GM21717 (cell line): ENCODE data around the gene PPP6R1.

Source experiments
- ATAC-seq: cut with Tn5 transposase; IDR thresholded peaks from one replicate; pipeline ENCODE4 v1.9.1; 2021; ENCODE audit warnings: mild to moderate bottlenecking, moderate library complexity; ENCODE audit not compliant: unreplicated experiment

Gene PPP6R1

DNA sequence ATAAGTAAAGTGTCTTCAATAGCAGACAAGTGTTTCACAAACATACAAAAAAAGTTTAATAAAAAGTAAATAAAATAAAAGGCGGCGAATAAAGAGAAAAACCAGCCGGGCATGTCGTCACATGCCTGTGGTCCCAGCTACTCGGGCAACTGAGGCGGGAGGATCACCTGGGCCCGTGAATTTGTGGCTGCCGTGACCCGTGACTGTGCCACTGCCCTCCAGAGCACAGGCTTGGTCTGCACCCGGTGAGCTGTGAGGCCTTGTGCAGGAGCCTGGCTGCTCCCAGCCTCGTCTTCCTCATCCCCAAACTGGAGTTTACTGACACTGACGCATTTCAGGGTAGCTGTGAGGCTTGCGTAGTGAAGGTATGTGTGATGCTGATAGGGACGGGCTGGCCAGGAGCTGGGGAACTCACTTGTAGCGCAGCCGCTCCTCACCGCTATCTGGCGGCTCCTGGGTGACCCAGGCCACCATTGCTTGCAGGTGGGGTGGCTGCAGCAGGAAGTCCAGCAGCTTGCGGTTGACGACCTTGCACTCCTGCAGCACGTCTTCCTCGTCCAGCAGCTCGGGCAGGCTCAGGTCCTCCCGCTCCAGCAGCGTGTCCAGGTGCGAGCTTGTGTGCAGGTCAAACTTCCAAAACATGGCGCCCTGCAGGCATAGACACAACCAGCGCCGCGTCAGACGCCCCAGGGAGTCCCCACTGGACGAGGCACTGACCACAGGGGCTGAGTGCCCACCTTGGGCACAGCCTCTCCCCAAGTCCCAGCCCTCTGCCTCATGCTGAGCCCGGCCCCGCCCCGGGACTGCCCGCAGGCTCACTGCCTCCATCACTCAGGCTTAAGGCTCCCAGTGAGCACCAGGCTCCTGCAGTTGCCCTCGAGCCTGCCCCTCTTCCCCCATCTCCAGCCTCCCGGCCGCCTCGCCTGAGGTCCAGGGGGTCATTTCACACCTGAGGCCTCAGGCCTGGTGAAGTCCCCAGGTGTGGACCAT is 12.1 kb downstream of the PPP6R1 start:
- ATAC-seq, result no peak

- ATAC-seq, result no peak
These were observed 13.4 kb downstream of the PPP6R1 start for GRCh38 chr19:55245236-55245904.

GRCh38 chr19:55244004-55244680 is 14.7 kb downstream of the PPP6R1 start:
- no peak for ATAC-seq

DNA sequence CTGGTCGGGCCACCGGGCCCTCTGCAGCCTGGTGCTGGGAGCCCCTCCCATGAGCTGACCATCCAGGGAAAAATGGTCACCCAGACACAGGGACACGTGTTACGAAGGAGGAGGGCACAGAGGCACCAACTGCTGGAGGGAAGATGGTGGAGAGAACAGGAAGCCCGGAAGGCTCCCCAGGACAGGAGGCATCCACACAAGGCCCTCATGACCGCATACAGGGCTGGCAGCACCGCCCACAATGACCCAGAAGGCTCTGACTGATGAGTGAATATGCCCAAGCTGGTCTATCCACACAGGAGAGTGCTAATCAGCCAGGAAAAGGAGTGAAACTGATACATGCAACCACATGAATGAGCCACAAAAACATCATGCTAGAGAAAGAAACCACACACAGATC is 16.3 kb downstream of the PPP6R1 start:
- no peak for ATAC-seq

DNA sequence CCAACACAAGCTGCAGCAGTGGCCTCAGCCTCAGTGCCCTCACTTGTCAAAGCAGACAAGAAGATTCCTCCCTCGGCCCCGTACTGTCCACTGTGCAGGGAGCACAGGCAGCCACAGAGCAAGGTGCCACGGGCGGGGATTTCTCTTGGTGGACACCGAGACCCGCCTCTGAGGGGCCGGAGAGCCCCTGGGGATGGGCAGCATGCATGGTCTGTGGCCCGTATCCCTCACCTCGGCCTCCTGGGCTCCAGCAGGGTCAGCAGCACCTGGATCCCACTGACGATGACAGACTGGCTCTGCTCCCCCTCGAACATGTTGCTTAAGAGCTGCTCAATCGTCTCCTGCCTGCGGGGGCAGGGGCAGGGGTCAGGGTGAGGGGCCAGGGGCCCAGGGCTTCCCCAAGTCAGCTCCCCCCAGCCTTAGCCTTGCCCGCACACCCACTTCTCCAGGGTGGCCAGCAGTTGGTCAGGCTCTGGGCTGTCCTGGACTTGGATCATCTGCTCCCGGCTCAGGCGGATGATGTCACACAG is 16.8 kb downstream of the PPP6R1 start:
- ATAC-seq, result no peak

DNA sequence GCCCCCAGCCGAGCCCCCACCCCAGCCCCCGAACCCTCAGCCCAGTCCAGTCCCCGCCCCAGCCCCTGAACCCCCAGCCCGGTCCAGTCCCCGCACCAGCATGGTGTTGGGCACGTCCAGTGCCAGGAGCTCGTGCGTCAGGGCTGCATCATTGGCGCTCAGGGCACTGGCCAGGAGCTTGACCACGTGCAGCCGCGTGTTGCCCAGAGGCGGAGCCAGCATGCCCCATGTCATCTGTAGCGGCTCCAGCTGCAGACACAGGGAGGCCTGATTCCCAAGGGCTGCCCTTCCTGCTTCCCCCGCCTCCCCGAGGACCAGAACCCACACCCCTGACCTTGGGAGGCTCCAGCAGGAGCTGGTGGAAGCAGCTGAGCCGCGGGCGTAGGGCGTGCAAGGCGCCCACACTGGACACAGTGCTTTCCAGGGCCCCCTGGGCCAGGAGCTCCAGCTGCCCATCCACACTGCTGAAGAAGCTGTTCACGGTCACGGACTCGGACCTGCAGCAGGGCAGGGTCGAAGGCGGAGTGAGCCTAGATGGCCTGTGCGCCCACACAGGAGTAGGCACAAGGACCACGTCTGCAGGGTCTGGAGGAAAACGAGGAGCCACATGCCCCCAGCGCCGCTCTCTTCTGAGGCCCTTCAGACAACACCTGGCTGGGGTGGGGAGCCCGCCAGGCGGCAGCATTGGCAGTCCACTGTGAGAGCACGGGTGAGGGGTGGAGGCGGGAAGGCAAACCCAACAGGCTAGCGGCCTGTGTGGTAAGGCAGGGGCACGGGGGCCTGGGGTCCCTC is 17.5 kb downstream of the PPP6R1 start:
- no peak for ATAC-seq

DNA sequence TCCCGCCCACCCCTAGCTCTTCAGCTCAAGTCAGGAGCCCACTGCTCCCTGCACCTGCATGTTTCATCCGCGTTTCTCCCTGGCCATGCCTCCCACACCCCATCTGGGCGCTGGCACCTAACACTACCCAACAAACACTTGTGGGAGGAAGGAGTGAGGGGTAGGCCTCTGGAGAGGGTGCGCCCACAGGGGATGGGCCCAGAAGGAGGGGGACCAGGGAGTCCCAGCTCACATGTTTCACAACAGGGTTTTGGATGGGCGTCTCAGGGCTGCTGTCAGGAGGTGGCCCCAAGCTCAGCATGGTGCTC is 18.1 kb downstream of the PPP6R1 start:
- no peak for ATAC-seq

GRCh38 chr19:55239004-55239403 is 19.8 kb downstream of the PPP6R1 start:
- no peak for ATAC-seq

- ATAC-seq, result no peak
These were observed 20.8 kb downstream of the PPP6R1 start for GRCh38 chr19:55238030-55238429.

- ATAC-seq, result no peak
These were observed 25.8 kb downstream of the PPP6R1 start for GRCh38 chr19:55232986-55233385.

GRCh38 chr19:55232286-55232602 is 26.6 kb downstream of the PPP6R1 start:
- ATAC-seq, result no peak

DNA sequence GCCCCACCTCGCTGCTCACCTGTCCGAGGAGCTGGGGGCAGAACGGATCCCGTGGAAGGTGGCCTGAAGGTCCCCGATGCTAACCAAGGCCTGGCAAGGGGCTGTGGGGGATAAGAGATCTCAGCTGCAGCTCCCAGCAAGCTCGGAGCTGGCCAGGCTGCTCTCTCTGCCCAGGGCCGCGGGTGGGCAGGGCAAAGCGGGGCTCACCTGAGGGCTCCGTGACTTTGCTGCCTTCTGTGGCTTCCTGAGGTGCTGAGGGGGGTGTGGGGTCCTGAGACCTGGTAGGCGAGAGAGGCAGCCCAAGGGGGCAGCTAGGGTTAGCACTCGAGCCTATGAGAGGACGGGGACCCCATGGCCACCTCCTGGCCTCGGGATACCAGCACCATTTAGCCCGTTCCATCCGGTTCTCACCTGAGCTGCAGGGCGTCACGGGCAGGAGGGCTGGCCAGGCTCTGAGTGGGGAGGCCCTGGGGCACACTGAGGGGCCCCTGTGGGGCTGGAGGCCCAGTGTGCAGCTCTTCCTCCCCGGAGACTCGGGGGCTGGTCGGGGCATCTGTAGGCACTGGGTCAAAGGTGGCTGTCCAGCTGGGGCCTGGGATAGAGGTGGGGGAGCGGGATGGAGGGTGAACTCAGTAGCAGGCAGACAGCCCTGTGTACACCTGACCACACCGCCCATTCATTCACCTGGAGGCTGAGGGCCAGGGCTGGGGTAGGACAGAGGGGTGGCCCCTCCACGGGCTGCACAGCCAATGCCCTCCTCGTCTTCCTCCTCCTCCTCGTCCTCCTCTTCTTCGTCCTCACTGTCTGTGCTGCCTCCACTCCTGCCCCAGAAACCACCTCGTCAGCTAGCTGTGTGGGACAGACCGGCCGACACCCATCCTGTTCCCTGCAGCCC is 27.2 kb downstream of the PPP6R1 start:
- ATAC-seq, result no peak

DNA sequence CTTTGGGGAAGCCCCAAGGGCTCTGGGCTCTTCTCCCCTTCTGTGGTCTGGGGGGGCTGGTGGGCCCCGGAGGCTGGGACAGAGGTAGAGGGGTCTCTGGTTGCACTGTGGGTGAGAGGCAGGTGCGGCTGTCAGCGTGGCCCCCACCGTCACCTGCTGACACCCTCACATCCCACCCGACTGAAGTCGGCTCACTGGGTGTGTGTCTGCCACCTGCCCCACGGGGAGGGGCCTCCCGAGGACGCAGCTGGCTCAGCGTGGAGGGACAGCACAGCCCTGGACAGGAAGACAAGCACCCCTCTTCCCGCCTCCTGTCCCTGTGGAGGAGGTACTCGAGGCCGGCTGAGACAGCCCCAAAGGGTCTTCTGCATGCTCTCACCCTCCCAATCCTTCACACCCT is 28.0 kb downstream of the PPP6R1 start:
- ATAC-seq, result no peak

DNA sequence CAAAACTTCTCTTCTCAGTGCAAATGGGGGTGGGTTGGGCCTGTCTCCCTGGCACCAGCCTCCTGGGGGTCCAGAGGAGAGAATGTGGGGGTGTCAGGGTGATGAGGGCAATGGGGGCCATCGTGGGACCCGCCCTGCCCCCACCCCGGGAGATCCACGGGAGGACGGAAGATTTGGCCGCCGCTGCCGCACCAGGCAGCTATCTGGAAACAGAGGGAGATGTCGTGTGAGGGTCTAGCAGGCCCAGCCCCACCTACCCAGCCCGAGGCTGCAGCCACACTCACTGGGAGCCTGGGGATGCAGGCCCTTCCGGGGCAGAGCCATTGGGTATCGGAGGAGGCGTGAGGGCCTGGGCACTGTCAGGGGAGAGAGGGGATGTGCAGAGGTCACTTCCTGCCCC is 28.5 kb downstream of the PPP6R1 start:
- no peak for ATAC-seq

- no peak for ATAC-seq
These were observed 29.0 kb downstream of the PPP6R1 start for GRCh38 chr19:55229789-55230182.

DNA sequence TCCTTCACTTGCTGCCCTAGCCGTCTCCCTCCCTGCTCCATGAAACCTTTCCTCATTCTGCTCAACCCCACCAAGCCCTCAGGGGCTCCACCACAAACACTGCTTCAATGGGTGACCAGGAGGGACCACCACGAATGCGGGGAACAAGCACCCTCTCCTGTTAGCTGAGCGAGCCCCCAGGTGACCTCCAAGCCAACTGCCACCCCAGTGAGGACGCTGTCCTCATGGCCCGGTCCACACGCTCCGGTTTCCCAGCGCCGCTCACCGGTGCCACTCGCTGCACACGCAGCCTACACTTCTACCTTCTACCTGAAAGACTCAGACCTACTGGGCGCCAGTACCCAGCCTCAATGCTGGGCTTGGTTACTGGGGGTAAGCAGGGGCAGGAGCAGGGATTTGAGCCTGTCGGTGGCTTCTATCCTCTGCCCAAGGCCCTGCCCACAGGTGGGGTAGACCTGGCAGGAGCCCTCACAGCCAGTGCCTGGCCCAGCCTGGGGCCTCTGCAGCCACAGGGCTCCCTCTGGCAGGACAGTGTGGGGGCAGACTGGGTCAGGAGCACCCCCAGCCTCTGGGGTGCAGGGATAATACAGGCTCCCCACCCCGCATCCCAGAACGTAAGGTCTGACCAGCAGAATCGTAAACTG is 29.6 kb downstream of the PPP6R1 start:
- ATAC-seq, result no peak

GRCh38 chr19:55228403-55229031 is 30.3 kb downstream of the PPP6R1 start, which contains the start of gene TMEM86B:
TMEM86B (minus strand) TSS chr19:55228763; CDS start chr19:55228741, 22 bp downstream.
- no peak for ATAC-seq

GRCh38 chr19:55228015-55228391 is 30.8 kb downstream of the PPP6R1 start:
- no peak for ATAC-seq
